HEK293 (cell line): ENCODE results near the gene PFDN1.
A peak's percentile ranks its signal among the peaks of the same experiment; 100 is the strongest.

Experiments used
- MYNN ChIP-seq: fragments of 450-650 bp; formaldehyde crosslinking; IDR thresholded peaks from 2 replicates; pipeline ENCODE4 v1.5.1; 2016; ENCODE audit warnings: missing biosample characterization, missing genetic modification characterization, borderline replicate concordance
- OSR2 ChIP-seq: fragments of 450-650 bp; formaldehyde crosslinking; IDR thresholded peaks from 2 replicates; pipeline ENCODE4 v1.5.1; 2016; ENCODE audit warnings: missing biosample characterization, missing genetic modification characterization
- PRDM1 ChIP-seq: fragments of 450-650 bp; formaldehyde crosslinking; IDR thresholded peaks from 2 replicates; pipeline ENCODE4; 2016; ENCODE audit warnings: missing biosample characterization, missing genetic modification characterization
- SP3 ChIP-seq: fragments of 450-650 bp; formaldehyde crosslinking; IDR thresholded peaks from 2 replicates; pipeline ENCODE4 v1.5.1; 2016; ENCODE audit warnings: missing biosample characterization, missing genetic modification characterization
- ZFHX2 ChIP-seq: fragments of 450-650 bp; formaldehyde crosslinking; conservative IDR thresholded peaks from 2 replicates; pipeline ENCODE4 v1.5.1; 2016; ENCODE audit warnings: missing biosample characterization, missing genetic modification characterization
- ZNF175 ChIP-seq: fragments of 450-650 bp; formaldehyde crosslinking; IDR thresholded peaks from 2 replicates; pipeline ENCODE4 v1.5.1; 2016; ENCODE audit warnings: missing biosample characterization, missing genetic modification characterization
- ZNF2 ChIP-seq: fragments of 450-650 bp; formaldehyde crosslinking; IDR thresholded peaks from 2 replicates; pipeline ENCODE4 v1.5.1; 2016; ENCODE audit warnings: missing biosample characterization, missing genetic modification characterization
- ZNF214 ChIP-seq: fragments of 450-650 bp; formaldehyde crosslinking; IDR thresholded peaks from 2 replicates; pipeline ENCODE4 v1.5.1; 2017; ENCODE audit warnings: missing biosample characterization, mild to moderate bottlenecking, missing genetic modification characterization, borderline replicate concordance
- ZNF221 ChIP-seq: fragments of 450-650 bp; formaldehyde crosslinking; IDR thresholded peaks from 2 replicates; pipeline ENCODE4 v1.5.1; 2017; ENCODE audit warnings: missing biosample characterization, missing genetic modification characterization, borderline replicate concordance
- ZNF274 ChIP-seq, 2 experiments: fragments of 200-500 bp in 1 of 2; fragments of 450-650 bp in 1 of 2; sonication (Bioruptor generic) in 1 of 2; formaldehyde crosslinking in 1 of 2; IDR thresholded peaks; 2 replicates each; pipeline versions ENCODE4 v1.5.1 to v1.6.1; 2014 to 2016; ENCODE audit warnings: borderline replicate concordance in 1 of 2, inconsistent platforms in 1 of 2, low read length in 1 of 2, missing biosample characterization in 1 of 2, missing genetic modification characterization in 1 of 2
- ZNF324 ChIP-seq: fragments of 450-650 bp; formaldehyde crosslinking; IDR thresholded peaks from 2 replicates; pipeline ENCODE4 v1.5.1; 2016; ENCODE audit warnings: missing biosample characterization, missing genetic modification characterization
- ZNF404 ChIP-seq: fragments of 450-650 bp; formaldehyde crosslinking; IDR thresholded peaks from 2 replicates; pipeline ENCODE4 v1.5.1; 2017; ENCODE audit warnings: missing biosample characterization, missing genetic modification characterization
- ZNF514 ChIP-seq: fragments of 450-650 bp; formaldehyde crosslinking; IDR thresholded peaks from 2 replicates; pipeline ENCODE4 v1.5.1; 2016; ENCODE audit warnings: missing biosample characterization, missing genetic modification characterization
- ZNF558 ChIP-seq: fragments of 450-650 bp; formaldehyde crosslinking; IDR thresholded peaks from 2 replicates; pipeline ENCODE4 v1.5.1; 2016; ENCODE audit warnings: missing biosample characterization, missing genetic modification characterization
- ZNF610 ChIP-seq: fragments of 450-650 bp; formaldehyde crosslinking; IDR thresholded peaks from 2 replicates; pipeline ENCODE4 v1.5.1; 2016; ENCODE audit warnings: missing biosample characterization, missing genetic modification characterization, borderline replicate concordance
- ZNF626 ChIP-seq: fragments of 450-650 bp; sonication (Bioruptor Pico); formaldehyde crosslinking; IDR thresholded peaks from 2 replicates; pipeline ENCODE4 v1.5.1; 2018; ENCODE audit warnings: missing biosample characterization, missing genetic modification characterization, inconsistent platforms
- ZNF629 ChIP-seq: fragments of 450-650 bp; formaldehyde crosslinking; IDR thresholded peaks from 2 replicates; pipeline ENCODE4 v1.5.1; 2017; ENCODE audit warnings: missing biosample characterization, missing genetic modification characterization
- ZNF660 ChIP-seq: fragments of 450-650 bp; IDR thresholded peaks from 2 replicates; pipeline ENCODE4 v1.5.1; 2018; ENCODE audit warnings: missing biosample characterization, mild to moderate bottlenecking, missing genetic modification characterization
- ZNF664 ChIP-seq: fragments of 450-650 bp; formaldehyde crosslinking; IDR thresholded peaks from 2 replicates; pipeline ENCODE4 v1.5.1; 2016; ENCODE audit warnings: missing biosample characterization, missing genetic modification characterization
- ZNF777 ChIP-seq: fragments of 450-650 bp; formaldehyde crosslinking; IDR thresholded peaks from 2 replicates; pipeline ENCODE4 v1.5.1; 2017; ENCODE audit warnings: missing biosample characterization, missing genetic modification characterization, borderline replicate concordance
- ZNF830 ChIP-seq: fragments of 450-650 bp; IDR thresholded peaks from 2 replicates; pipeline ENCODE4 v1.5.0; 2018; ENCODE audit warnings: missing biosample characterization, missing genetic modification characterization, low read depth, mild to moderate bottlenecking, moderate library complexity
- ZXDB ChIP-seq: fragments of 450-650 bp; formaldehyde crosslinking; IDR thresholded peaks from 2 replicates; pipeline ENCODE4 v1.5.1; 2016; ENCODE audit warnings: missing biosample characterization, missing genetic modification characterization
- TF ChIP-seq, protein P1 (sequence below): sonication (generic); formaldehyde crosslinking; IDR thresholded peaks from 2 replicates; pipeline ENCODE4 v1.8.1; 2022; ENCODE audit warnings: mild to moderate bottlenecking, moderate library complexity, missing genetic modification reagents
- TF ChIP-seq, protein P2 (sequence below): fragments of 450-650 bp; formaldehyde crosslinking; IDR thresholded peaks from 2 replicates; pipeline ENCODE4 v1.5.1; 2016; ENCODE audit warnings: missing biosample characterization, missing genetic modification characterization
- TF ChIP-seq, protein P3 (sequence below): fragments of 450-650 bp; formaldehyde crosslinking; IDR thresholded peaks from 2 replicates; pipeline ENCODE4 v1.5.1; 2016; ENCODE audit warnings: missing biosample characterization, missing genetic modification characterization
- TF ChIP-seq, protein P4 (sequence below): fragments of 450-650 bp; formaldehyde crosslinking; IDR thresholded peaks from 2 replicates; pipeline ENCODE4 v1.5.1; 2016; ENCODE audit warnings: missing biosample characterization, missing genetic modification characterization, low read depth
- TF ChIP-seq, protein P5 (sequence below): fragments of 450-650 bp; formaldehyde crosslinking; IDR thresholded peaks from 2 replicates; pipeline ENCODE4 v1.5.1; 2017; ENCODE audit warnings: missing biosample characterization, missing genetic modification characterization
- TF ChIP-seq, protein P6 (sequence below): fragments of 450-650 bp; formaldehyde crosslinking; IDR thresholded peaks from 2 replicates; pipeline ENCODE4 v1.5.1; 2016; ENCODE audit warnings: missing biosample characterization, missing genetic modification characterization
- TF ChIP-seq, protein P7 (sequence below): fragments of 450-650 bp; formaldehyde crosslinking; IDR thresholded peaks from 2 replicates; pipeline ENCODE4 v1.5.1; 2016; ENCODE audit warnings: missing biosample characterization, missing genetic modification characterization

The PFDN1 gene

DNA sequence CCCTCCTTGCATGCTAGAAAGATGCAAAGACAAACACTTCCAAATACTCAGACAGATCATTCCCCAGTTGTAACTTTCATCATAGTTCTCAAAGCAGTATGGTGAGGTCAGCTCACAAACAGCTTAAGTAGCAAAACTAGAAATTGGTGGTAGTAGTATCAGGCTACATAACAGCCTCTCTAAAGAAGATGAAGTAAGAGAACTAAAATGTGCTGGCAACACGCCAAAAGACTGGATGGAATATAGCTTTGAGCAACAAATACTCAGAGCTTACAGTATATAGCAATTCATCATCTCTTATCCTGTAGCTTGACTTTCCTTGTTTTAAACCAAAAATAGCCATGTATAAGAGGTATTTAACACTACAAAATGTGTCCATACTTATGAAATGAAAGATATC lies 7.5 kb downstream of the PFDN1 start (continued):
- peak; percentile 34; the same call in 1 of the 2 replicates for TF ChIP-seq SP3 (tag by site-specific recombination)
- TF ChIP-seq ZNF221, result peak; percentile 98; the same call in 1 of the 2 replicates
- peak; percentile 99 for TF ChIP-seq ZNF660 (tag by site-specific recombination)
- peak; percentile 89 for TF ChIP-seq PRDM1 (tag by site-specific recombination)
- peak; percentile 82; the same call in 1 of the 2 replicates for TF ChIP-seq ZNF214
- TF ChIP-seq, protein P1, sequence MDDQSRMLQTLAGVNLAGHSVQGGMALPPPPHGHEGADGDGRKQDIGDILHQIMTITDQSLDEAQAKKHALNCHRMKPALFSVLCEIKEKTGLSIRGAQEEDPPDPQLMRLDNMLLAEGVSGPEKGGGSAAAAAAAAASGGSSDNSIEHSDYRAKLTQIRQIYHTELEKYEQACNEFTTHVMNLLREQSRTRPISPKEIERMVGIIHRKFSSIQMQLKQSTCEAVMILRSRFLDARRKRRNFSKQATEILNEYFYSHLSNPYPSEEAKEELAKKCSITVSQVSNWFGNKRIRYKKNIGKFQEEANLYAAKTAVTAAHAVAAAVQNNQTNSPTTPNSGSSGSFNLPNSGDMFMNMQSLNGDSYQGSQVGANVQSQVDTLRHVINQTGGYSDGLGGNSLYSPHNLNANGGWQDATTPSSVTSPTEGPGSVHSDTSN (CRISPR knock-in tag), result no peak
- no peak for TF ChIP-seq ZNF274 (IDR thresholded peaks at IDR 0.05; ENCODE audit: low read length)
- TF ChIP-seq ZNF274 (tag by site-specific recombination; IDR thresholded peaks at IDR 0.05; ENCODE audit: borderline replicate concordance), result no peak
- no peak for TF ChIP-seq MYNN (tag by site-specific recombination)
- TF ChIP-seq ZFHX2, result no peak
- TF ChIP-seq ZNF610, result peak; percentile 51; the same call in 1 of the 2 replicates
- peak; percentile 95; the same call in 1 of the 2 replicates for TF ChIP-seq ZNF626 (tag by site-specific recombination)
- peak; percentile 93 for TF ChIP-seq ZNF324 (tag by site-specific recombination)
- no peak for TF ChIP-seq ZNF777 (tag by site-specific recombination)
- TF ChIP-seq, protein P2, sequence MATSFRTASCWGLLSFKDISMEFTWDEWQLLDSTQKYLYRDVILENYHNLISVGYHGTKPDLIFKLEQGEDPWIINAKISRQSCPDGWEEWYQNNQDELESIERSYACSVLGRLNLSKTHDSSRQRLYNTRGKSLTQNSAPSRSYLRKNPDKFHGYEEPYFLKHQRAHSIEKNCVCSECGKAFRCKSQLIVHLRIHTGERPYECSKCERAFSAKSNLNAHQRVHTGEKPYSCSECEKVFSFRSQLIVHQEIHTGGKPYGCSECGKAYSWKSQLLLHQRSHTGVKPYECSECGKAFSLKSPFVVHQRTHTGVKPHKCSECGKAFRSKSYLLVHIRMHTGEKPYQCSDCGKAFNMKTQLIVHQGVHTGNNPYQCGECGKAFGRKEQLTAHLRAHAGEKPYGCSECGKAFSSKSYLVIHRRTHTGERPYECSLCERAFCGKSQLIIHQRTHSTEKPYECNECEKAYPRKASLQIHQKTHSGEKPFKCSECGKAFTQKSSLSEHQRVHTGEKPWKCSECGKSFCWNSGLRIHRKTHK (tag by site-specific recombination), result no peak
- TF ChIP-seq ZNF404, result no peak
- no peak for TF ChIP-seq ZNF175 (tag by site-specific recombination)
- TF ChIP-seq, protein P3, sequence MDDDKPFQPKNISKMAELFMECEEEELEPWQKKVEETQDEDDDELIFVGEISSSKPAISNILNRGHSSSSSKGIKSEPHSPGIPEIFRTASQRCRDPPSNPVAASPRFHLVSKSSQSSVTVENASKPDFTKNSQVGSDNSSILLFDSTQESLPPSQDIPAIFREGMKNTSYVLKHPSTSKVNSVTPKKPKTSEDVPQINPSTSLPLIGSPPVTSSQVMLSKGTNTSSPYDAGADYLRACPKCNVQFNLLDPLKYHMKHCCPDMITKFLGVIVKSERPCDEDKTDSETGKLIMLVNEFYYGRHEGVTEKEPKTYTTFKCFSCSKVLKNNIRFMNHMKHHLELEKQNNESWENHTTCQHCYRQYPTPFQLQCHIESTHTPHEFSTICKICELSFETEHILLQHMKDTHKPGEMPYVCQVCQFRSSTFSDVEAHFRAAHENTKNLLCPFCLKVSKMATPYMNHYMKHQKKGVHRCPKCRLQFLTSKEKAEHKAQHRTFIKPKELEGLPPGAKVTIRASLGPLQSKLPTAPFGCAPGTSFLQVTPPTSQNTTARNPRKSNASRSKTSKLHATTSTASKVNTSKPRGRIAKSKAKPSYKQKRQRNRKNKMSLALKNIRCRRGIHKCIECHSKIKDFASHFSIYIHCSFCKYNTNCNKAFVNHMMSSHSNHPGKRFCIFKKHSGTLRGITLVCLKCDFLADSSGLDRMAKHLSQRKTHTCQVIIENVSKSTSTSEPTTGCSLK (tag by site-specific recombination), result no peak
- peak; percentile 87 for TF ChIP-seq ZXDB
- TF ChIP-seq, protein P4, sequence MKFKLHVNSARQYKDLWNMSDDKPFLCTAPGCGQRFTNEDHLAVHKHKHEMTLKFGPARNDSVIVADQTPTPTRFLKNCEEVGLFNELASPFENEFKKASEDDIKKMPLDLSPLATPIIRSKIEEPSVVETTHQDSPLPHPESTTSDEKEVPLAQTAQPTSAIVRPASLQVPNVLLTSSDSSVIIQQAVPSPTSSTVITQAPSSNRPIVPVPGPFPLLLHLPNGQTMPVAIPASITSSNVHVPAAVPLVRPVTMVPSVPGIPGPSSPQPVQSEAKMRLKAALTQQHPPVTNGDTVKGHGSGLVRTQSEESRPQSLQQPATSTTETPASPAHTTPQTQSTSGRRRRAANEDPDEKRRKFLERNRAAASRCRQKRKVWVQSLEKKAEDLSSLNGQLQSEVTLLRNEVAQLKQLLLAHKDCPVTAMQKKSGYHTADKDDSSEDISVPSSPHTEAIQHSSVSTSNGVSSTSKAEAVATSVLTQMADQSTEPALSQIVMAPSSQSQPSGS (tag by site-specific recombination), result peak; percentile 87
- TF ChIP-seq ZNF830 (tag by site-specific recombination), result peak; percentile 89
- no peak for TF ChIP-seq ZNF514 (tag by site-specific recombination)
- TF ChIP-seq ZNF664 (tag by site-specific recombination), result peak; percentile 56; the same call in 1 of the 2 replicates
- TF ChIP-seq, protein P5, sequence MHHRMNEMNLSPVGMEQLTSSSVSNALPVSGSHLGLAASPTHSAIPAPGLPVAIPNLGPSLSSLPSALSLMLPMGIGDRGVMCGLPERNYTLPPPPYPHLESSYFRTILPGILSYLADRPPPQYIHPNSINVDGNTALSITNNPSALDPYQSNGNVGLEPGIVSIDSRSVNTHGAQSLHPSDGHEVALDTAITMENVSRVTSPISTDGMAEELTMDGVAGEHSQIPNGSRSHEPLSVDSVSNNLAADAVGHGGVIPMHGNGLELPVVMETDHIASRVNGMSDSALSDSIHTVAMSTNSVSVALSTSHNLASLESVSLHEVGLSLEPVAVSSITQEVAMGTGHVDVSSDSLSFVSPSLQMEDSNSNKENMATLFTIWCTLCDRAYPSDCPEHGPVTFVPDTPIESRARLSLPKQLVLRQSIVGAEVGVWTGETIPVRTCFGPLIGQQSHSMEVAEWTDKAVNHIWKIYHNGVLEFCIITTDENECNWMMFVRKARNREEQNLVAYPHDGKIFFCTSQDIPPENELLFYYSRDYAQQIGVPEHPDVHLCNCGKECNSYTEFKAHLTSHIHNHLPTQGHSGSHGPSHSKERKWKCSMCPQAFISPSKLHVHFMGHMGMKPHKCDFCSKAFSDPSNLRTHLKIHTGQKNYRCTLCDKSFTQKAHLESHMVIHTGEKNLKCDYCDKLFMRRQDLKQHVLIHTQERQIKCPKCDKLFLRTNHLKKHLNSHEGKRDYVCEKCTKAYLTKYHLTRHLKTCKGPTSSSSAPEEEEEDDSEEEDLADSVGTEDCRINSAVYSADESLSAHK (tag by site-specific recombination), result 0 out of 2 replicates have a peak, but pooled peaks have one; percentile 46
- TF ChIP-seq, protein P6, sequence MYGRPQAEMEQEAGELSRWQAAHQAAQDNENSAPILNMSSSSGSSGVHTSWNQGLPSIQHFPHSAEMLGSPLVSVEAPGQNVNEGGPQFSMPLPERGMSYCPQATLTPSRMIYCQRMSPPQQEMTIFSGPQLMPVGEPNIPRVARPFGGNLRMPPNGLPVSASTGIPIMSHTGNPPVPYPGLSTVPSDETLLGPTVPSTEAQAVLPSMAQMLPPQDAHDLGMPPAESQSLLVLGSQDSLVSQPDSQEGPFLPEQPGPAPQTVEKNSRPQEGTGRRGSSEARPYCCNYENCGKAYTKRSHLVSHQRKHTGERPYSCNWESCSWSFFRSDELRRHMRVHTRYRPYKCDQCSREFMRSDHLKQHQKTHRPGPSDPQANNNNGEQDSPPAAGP (tag by site-specific recombination), result peak; percentile 62; the same call in 1 of the 2 replicates
- peak; percentile 98 for TF ChIP-seq ZNF558 (tag by site-specific recombination)
- TF ChIP-seq ZNF629 (tag by site-specific recombination), result peak; percentile 98
- peak; percentile 84 for TF ChIP-seq ZNF2 (tag by site-specific recombination)
- TF ChIP-seq, protein P7, sequence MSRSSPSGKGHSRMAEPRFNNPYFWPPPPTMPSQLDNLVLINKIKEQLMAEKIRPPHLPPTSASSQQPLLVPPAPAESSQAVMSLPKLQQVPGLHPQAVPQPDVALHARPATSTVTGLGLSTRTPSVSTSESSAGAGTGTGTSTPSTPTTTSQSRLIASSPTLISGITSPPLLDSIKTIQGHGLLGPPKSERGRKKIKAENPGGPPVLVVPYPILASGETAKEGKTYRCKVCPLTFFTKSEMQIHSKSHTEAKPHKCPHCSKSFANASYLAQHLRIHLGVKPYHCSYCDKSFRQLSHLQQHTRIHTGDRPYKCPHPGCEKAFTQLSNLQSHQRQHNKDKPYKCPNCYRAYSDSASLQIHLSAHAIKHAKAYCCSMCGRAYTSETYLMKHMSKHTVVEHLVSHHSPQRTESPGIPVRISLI (tag by site-specific recombination), result no peak
- peak; percentile 96 for TF ChIP-seq OSR2 (tag by site-specific recombination)
